ENCODE data around the gene LY6G6F.

LY6G6F gene

GRCh38 chr6:31722173-31722572 is 15.5 kb downstream of the LY6G6F start:
- no peak for DNase-seq (ENCODE audit: low read depth in 1 of 2, low spot score in 1 of 2)

GRCh38 chr6:31723245-31723979 is 16.7 kb downstream of the LY6G6F start, which contains the start of gene MPIG6B:
TSS of gene MPIG6B (plus strand) at chr6:31723373. CDS start at chr6:31723384, 11 bp downstream.
- DNase-seq (ENCODE audit: low read depth in 1 of 2, low spot score in 1 of 2), result no peak

- no peak for DNase-seq (ENCODE audit: low read depth in 1 of 2, low spot score in 1 of 2)
Measured at GRCh38 chr6:31723980-31724691, 17.5 kb downstream of the LY6G6F start.

GRCh38 chr6:31725502-31726350 is 19.1 kb downstream of the LY6G6F start:
- no peak for DNase-seq (ENCODE audit: low read depth in 1 of 2, low spot score in 1 of 2)

- DNase-seq (ENCODE audit: low read depth in 1 of 2, low spot score in 1 of 2), result no peak
Measured at GRCh38 chr6:31727034-31727716, 20.5 kb downstream of the LY6G6F start.

GRCh38 chr6:31727717-31728671 is 21.3 kb downstream of the LY6G6F start:
- no peak for DNase-seq (ENCODE audit: low read depth in 1 of 2, low spot score in 1 of 2)

GRCh38 chr6:31728767-31729514 is 22.3 kb downstream of the LY6G6F start, which contains the start of gene DDAH2:
TSS of gene DDAH2 (minus strand) at chr6:31729299. CDS start at chr6:31729161, 138 bp downstream.
- no peak for DNase-seq (ENCODE audit: low read depth in 1 of 2, low spot score in 1 of 2)

GRCh38 chr6:31729515-31729978 is 22.9 kb downstream of the LY6G6F start:
- DNase-seq (ENCODE audit: low read depth in 1 of 2, low spot score in 1 of 2), result peak; percentile 59 to 61

- peak; percentile 38 to 54 for DNase-seq (ENCODE audit: low read depth in 1 of 2, low spot score in 1 of 2)
Measured at GRCh38 chr6:31729979-31730630, 23.4 kb downstream of the LY6G6F start.

- DNase-seq (ENCODE audit: low read depth in 1 of 2, low spot score in 1 of 2), result no peak
Measured at GRCh38 chr6:31730631-31731086, 24.0 kb downstream of the LY6G6F start.

GRCh38 chr6:31732029-31732428 is 25.4 kb downstream of the LY6G6F start:
- DNase-seq (ENCODE audit: low read depth in 1 of 2, low spot score in 1 of 2), result no peak

GRCh38 chr6:31733734-31734133 is 27.1 kb downstream of the LY6G6F start:
- no peak for DNase-seq (ENCODE audit: low read depth in 1 of 2, low spot score in 1 of 2)

- no peak for DNase-seq (ENCODE audit: low read depth in 1 of 2, low spot score in 1 of 2)
Measured at GRCh38 chr6:31734247-31734820, 27.7 kb downstream of the LY6G6F start.

GRCh38 chr6:31734821-31735406 is 28.2 kb downstream of the LY6G6F start:
- peak; percentile 16 to 24 for DNase-seq (ENCODE audit: low read depth in 1 of 2, low spot score in 1 of 2)

- peak; percentile 47 to 71 for DNase-seq (ENCODE audit: low read depth in 1 of 2, low spot score in 1 of 2)
Measured at GRCh38 chr6:31736021-31736767, 29.5 kb downstream of the LY6G6F start, which contains the start of gene CLIC1. TSS of gene CLIC1 (minus strand) at chr6:31736530. CDS start at chr6:31736300, 230 bp downstream.

- no peak for DNase-seq (ENCODE audit: low read depth in 1 of 2, low spot score in 1 of 2)
Measured at GRCh38 chr6:31736768-31737314, 30.2 kb downstream of the LY6G6F start.

Measured in stimulated activated CD4-positive, alpha-beta T cell treated with anti-CD3 and anti-CD28 coated beads, Interleukin-15, amount 100 ng/mL, for 1 hour (primary cell).